Neuronal stem cell (in vitro differentiated cells): ENCODE results near the gene ATE1.

Experiments
- DNase-seq: peaks from one replicate; pipeline ENCODE4 v3.0.0-alpha.2; 2013; ENCODE audit warnings: low spot score
- H2AFZ ChIP-seq: one replicate; pipeline ENCODE4 v1.6.1; 2013; ENCODE audit warnings: mild to moderate bottlenecking, low read length, inconsistent platforms
- H2AK5ac ChIP-seq: 2 replicates; pipeline ENCODE4 v1.6.1; 2013; ENCODE audit warnings: low read depth, mild to moderate bottlenecking, inconsistent platforms, low read length, moderate library complexity, mixed read lengths
- H2BK120ac ChIP-seq: 2 replicates; pipeline ENCODE4 v1.6.1; 2013; ENCODE audit warnings: low read depth, mild to moderate bottlenecking, inconsistent platforms, low read length, moderate library complexity, mixed read lengths
- H2BK12ac ChIP-seq: one replicate; pipeline ENCODE4 v1.6.1; 2013; ENCODE audit warnings: low read length, inconsistent platforms
- H2BK15ac ChIP-seq: 2 replicates; pipeline ENCODE4 v1.6.1; 2013; ENCODE audit warnings: mild to moderate bottlenecking, low read length, inconsistent platforms, mixed read lengths
- H2BK5ac ChIP-seq: one replicate; pipeline ENCODE4 v1.6.1; 2013; ENCODE audit warnings: inconsistent platforms, mild to moderate bottlenecking, low read length, moderate library complexity
- H3K14ac ChIP-seq: one replicate; pipeline ENCODE4 v1.6.1; 2013; ENCODE audit warnings: low read length, inconsistent platforms
- H3K18ac ChIP-seq: 2 replicates; pipeline ENCODE4 v1.6.1; 2013; ENCODE audit warnings: low read length, inconsistent platforms
- H3K23ac ChIP-seq: 2 replicates; pipeline ENCODE4 v1.6.1; 2013; ENCODE audit warnings: low read depth, mild to moderate bottlenecking, mixed read lengths, low read length, inconsistent platforms; ENCODE audit not compliant: poor library complexity
- H3K27ac ChIP-seq: replicated peaks from 3 replicates; pipeline ENCODE4 v1.5.1; 2013; ENCODE audit warnings: low read length, inconsistent platforms
- H3K27me3 ChIP-seq, 3 experiments: 2 replicates each; pipeline ENCODE4 v1.6.1; 2013; ENCODE audit warnings: low read length in 3 of 3, mild to moderate bottlenecking in 2 of 3, inconsistent platforms in 1 of 3, low read depth in 1 of 3, mixed read lengths in 1 of 3, moderate library complexity in 1 of 3; ENCODE audit not compliant: control insufficient read depth in 3 of 3, insufficient read depth in 3 of 3
- H3K36me3 ChIP-seq, 2 donors: replicated peaks in 1 of 2; 2 replicates each; pipeline ENCODE4 v1.6.1; 2013; ENCODE audit warnings: low read length in 2 of 2; ENCODE audit not compliant: control insufficient read depth in 2 of 2, insufficient read depth in 2 of 2
- H3K4ac ChIP-seq: 2 replicates; pipeline ENCODE4 v1.6.1; 2013; ENCODE audit warnings: inconsistent platforms, mild to moderate bottlenecking, low read length, moderate library complexity
- H3K4me1 ChIP-seq, 2 donors: 1 replicate in 1 of 2; 2 replicates in 1 of 2; pipeline ENCODE4 v1.6.1; 2013; ENCODE audit warnings: low read length in 2 of 2, low read depth in 1 of 2; ENCODE audit not compliant: control insufficient read depth in 2 of 2, insufficient read depth in 1 of 2
- H3K4me2 ChIP-seq: one replicate; pipeline ENCODE4 v1.6.1; 2013; ENCODE audit warnings: mild to moderate bottlenecking, low read length, inconsistent platforms; ENCODE audit not compliant: insufficient read depth, poor library complexity, severe bottlenecking
- H3K4me3 ChIP-seq, 2 donors: 2 replicates each; pipeline ENCODE4 v1.5.1; 2013; ENCODE audit warnings: low read length in 2 of 2, mild to moderate bottlenecking in 2 of 2, inconsistent platforms in 1 of 2, moderate library complexity in 1 of 2
- H3K79me1 ChIP-seq: one replicate; pipeline ENCODE4 v1.6.1; 2013; ENCODE audit warnings: low read depth, mild to moderate bottlenecking, inconsistent platforms, low read length, moderate library complexity
- H3K9ac ChIP-seq: one replicate; pipeline ENCODE4 v1.6.1; 2013; ENCODE audit warnings: mild to moderate bottlenecking, low read depth, low read length, inconsistent platforms; ENCODE audit not compliant: poor library complexity
- H3K9me3 ChIP-seq, 2 donors: replicated peaks in 1 of 2; 2 replicates each; pipeline versions ENCODE3 to v1.6.1; 2013; ENCODE audit warnings: low read length in 2 of 2, mild to moderate bottlenecking in 2 of 2, inconsistent platforms in 1 of 2, low read depth in 1 of 2, mixed read lengths in 1 of 2, moderate library complexity in 1 of 2; ENCODE audit not compliant: control insufficient read depth in 2 of 2, insufficient read depth in 1 of 2
- H4K8ac ChIP-seq: one replicate; pipeline ENCODE4 v1.6.1; 2013; ENCODE audit warnings: low read depth, mild to moderate bottlenecking, inconsistent platforms, low read length, moderate library complexity
- H4K91ac ChIP-seq: one replicate; pipeline ENCODE4 v1.6.1; 2013; ENCODE audit warnings: low read length, low read depth, mild to moderate bottlenecking, inconsistent platforms; ENCODE audit not compliant: poor library complexity
- WGBS, 2 donors: extraction: QIAGEN DNeasy Blood & Tissue Kit; methylation state at CpG; one replicate each; pipeline ENCODE4 v1.1.7; 2013; ENCODE audit warnings: missing lambda C conversion rate in 2 of 2, mixed read lengths in 1 of 2; ENCODE audit not compliant: insufficient read length in 2 of 2, insufficient replicate concordance in 1 of 2; ENCODE audit errors: extremely low coverage in 2 of 2; 5-methylcytosine and 5-hydroxymethylcytosine counted together

Gene ATE1

GRCh38 chr10:121961456-121961855, 33.6 kb upstream of the ATE1 start:
- Histone ChIP-seq H3K23ac (no peak overlapping the region), H3K4ac (no peak overlapping the region), H3K36me3 (peaks cover 16 to 74% of the 10 kb centered on the region in 2 donors), H4K91ac (no peak overlapping the region), H2BK15ac (no peak overlapping the region), H3K4me2 (no peak overlapping the region), H2BK12ac (no peak overlapping the region), H3K27ac (no peak overlapping the region), H3K9me3 (no peaks in the 10 kb centered on the region), H3K18ac (no peak overlapping the region), H4K8ac (no peak overlapping the region), H3K4me1 (no peaks in the 10 kb centered on the region), H3K4me3 (no peak overlapping the region), H3K14ac (no peak overlapping the region), H2BK120ac (no peak overlapping the region), H2BK5ac (no peak overlapping the region), H3K9ac (no peak overlapping the region), H2AK5ac (no peak overlapping the region), H3K79me1 (no peaks in the 10 kb centered on the region), H3K27me3 (no peaks in the 10 kb centered on the region), H2AFZ (no peak overlapping the region)
- no CpG with 5 or more reads among the region's 2 CpGs for WGBS, 2 donors
- no peak for DNase-seq

GRCh38 chr10:121959671-121960070, 31.8 kb upstream of the ATE1 start:
- Histone ChIP-seq H3K4me1 (no peaks in the 10 kb centered on the region), H3K14ac (no peak overlapping the region), H4K8ac (no peak overlapping the region), H2BK5ac (no peak overlapping the region), H3K23ac (no peak overlapping the region), H2BK120ac (no peak overlapping the region), H3K4me2 (no peak overlapping the region), H3K4ac (no peak overlapping the region), H3K9me3 (no peaks in the 10 kb centered on the region), H2BK12ac (no peak overlapping the region), H2AK5ac (no peak overlapping the region), H3K9ac (no peak overlapping the region), H3K27ac (no peak overlapping the region), H3K27me3 (no peaks in the 10 kb centered on the region), H3K79me1 (no peaks in the 10 kb centered on the region), H4K91ac (no peak overlapping the region), H2BK15ac (no peak overlapping the region), H2AFZ (no peak overlapping the region), H3K4me3 (no peak overlapping the region), H3K36me3 (peaks cover 12 to 72% of the 10 kb centered on the region in 2 donors), H3K18ac (no peak overlapping the region)
- WGBS, 2 donors = no CpG with 5 or more reads among the region's 3 CpGs
- DNase-seq = no peak

- WGBS, 2 donors = no CpG with 5 or more reads among the region's 7 CpGs
- Histone ChIP-seq H2BK120ac (no peak overlapping the region), H2AK5ac (no peak overlapping the region), H3K18ac (no peak overlapping the region), H2BK5ac (no peak overlapping the region), H2BK12ac (no peak overlapping the region), H3K4me3 (no peak overlapping the region), H3K27me3 (no peaks in the 10 kb centered on the region), H2AFZ (no peak overlapping the region), H3K79me1 (no peaks in the 10 kb centered on the region), H3K4me1 (no peaks in the 10 kb centered on the region), H2BK15ac (no peak overlapping the region), H3K14ac (no peak overlapping the region), H3K4ac (no peak overlapping the region), H3K23ac (no peak overlapping the region), H3K9ac (no peak overlapping the region), H4K8ac (no peak overlapping the region), H4K91ac (no peak overlapping the region), H3K27ac (no peak overlapping the region), H3K4me2 (no peak overlapping the region), H3K36me3 (peaks cover 16 to 69% of the 10 kb centered on the region in 2 donors), H3K9me3 (no peaks in the 10 kb centered on the region)
- DNase-seq = no peak
These were observed 28.6 kb upstream of the ATE1 start for GRCh38 chr10:121956111-121957061.

GRCh38 chr10:121952226-121952625, 24.4 kb upstream of the ATE1 start:
- H2BK15ac ChIP-seq = no peak overlapping the region
- H3K36me3 ChIP-seq = peaks cover 11 to 37% of the 10 kb centered on the region in 2 donors
- H2BK12ac ChIP-seq = no peak overlapping the region
- no peak overlapping the region for H4K8ac ChIP-seq
- no peak for DNase-seq
- H3K4ac ChIP-seq = no peak overlapping the region
- H2BK5ac ChIP-seq = no peak overlapping the region
- H3K4me3 ChIP-seq = no peak overlapping the region
- H3K14ac ChIP-seq = no peak overlapping the region
- no peak overlapping the region for H4K91ac ChIP-seq
- H3K9ac ChIP-seq = no peak overlapping the region
- H3K79me1 ChIP-seq = no peaks in the 10 kb centered on the region
- no peak overlapping the region for H2BK120ac ChIP-seq
- H3K4me2 ChIP-seq = no peak overlapping the region
- H3K27ac ChIP-seq = no peak overlapping the region
- H3K27me3 ChIP-seq = no peaks in the 10 kb centered on the region
- no peaks in the 10 kb centered on the region for H3K9me3 ChIP-seq
- peaks cover 2 to 5% of the 10 kb centered on the region in 2 donors for H3K4me1 ChIP-seq
- no peak overlapping the region for H3K18ac ChIP-seq
- no peak overlapping the region for H2AK5ac ChIP-seq
- no peak overlapping the region for H2AFZ ChIP-seq
- no peak overlapping the region for H3K23ac ChIP-seq
- WGBS, 2 donors = no CpG with 5 or more reads among the region's 5 CpGs
